Transverse colon (tissue), 4 donors: Measurements from ENCODE around the gene PPARA. TPM values are rescaled to one million over a fixed set of nuclear protein-coding genes. Genes with fewer than 3 reads are reported as not detected.
"Not testable (repeated sequence)": the region's sequence is repeated elsewhere in the genome, so short reads cannot be mapped to it uniquely, and the experiment has no call there.

Experiments used
- DNase-seq: peaks from one replicate; pipeline ENCODE4 v3.0.0-alpha.2; 2019
- H3K27ac ChIP-seq, 4 donors: fragments of 200-600 bp; sonication (generic); 2 replicates each; pipeline ENCODE4 v1.5.1; 2016 to 2018; ENCODE audit warnings: inconsistent platforms in 4 of 4
- H3K27me3 ChIP-seq: fragments of 200-600 bp; sonication (generic); 2 replicates; pipeline ENCODE4 v1.5.1; 2017; ENCODE audit warnings: inconsistent platforms
- H3K36me3 ChIP-seq, 4 donors: fragments of 200-600 bp; sonication (generic); 2 replicates each; pipeline ENCODE4 v1.5.1; 2017 to 2019; ENCODE audit warnings: inconsistent platforms in 4 of 4
- H3K4me1 ChIP-seq, 4 donors: fragments of 200-600 bp; sonication (generic); 2 replicates each; pipeline ENCODE4 v1.5.1; 2017 to 2020; ENCODE audit warnings: inconsistent platforms in 4 of 4
- H3K4me3 ChIP-seq, 4 donors: fragments of 200-600 bp; sonication (generic); 1 replicate in 1 of 4; 2 replicates in 3 of 4; pipeline versions ENCODE4 v1.5.1 to v1.6.1; 2017 to 2019; ENCODE audit warnings: inconsistent platforms in 4 of 4
- H3K9me3 ChIP-seq, 2 donors: fragments of 200-600 bp; sonication (generic); 2 replicates each; pipeline ENCODE4 v1.5.1; 2017 to 2019; ENCODE audit warnings: inconsistent platforms in 2 of 2
- CTCF ChIP-seq, 5 experiments: fragments of 200-600 bp in 3 of 5; fragments of 450-650 bp in 2 of 5; sonication (generic) in 3 of 5; IDR thresholded peaks; 1 replicate in 2 of 5; 2 replicates in 3 of 5; pipeline ENCODE4 v1.5.1; 2016 to 2017; ENCODE audit warnings: antibody characterized with exemption in 5 of 5, inconsistent platforms in 3 of 5, mild to moderate bottlenecking in 2 of 5, moderate library complexity in 1 of 5
- EP300 ChIP-seq: sonication (generic); formaldehyde crosslinking; IDR thresholded peaks from one replicate; pipeline ENCODE4 v1.6.1; 2017; ENCODE audit warnings: antibody characterized with exemption, low read depth
- POLR2A ChIP-seq: fragments of 450-650 bp; IDR thresholded peaks from one replicate; pipeline ENCODE4 v1.6.1; 2016; ENCODE audit warnings: antibody characterized with exemption, mild to moderate bottlenecking, moderate library complexity
- POLR2AphosphoS5 ChIP-seq, 3 donors: sonication (generic); formaldehyde crosslinking; IDR thresholded peaks; one replicate each; pipeline ENCODE4 v1.6.1; 2016; ENCODE audit warnings: antibody characterized with exemption in 3 of 3
- WGBS, 2 donors: methylation state at CpG; one replicate each; pipeline ENCODE4 v1.1.5; 2018; ENCODE audit warnings: low coverage in 1 of 2; 5-methylcytosine and 5-hydroxymethylcytosine counted together
- in situ Hi-C, 4 donors: fragments of 200-750 bp; cut with MboI; loops; one replicate each; pipeline versions ENCODE4 v1.15.0 to v1.15.1; 2017; ENCODE audit warnings: low sequenced_read_pairs in 3 of 4, low pct_ligation_motif_present in 1 of 4, low pct_unique_long_range_greater_than_20kb in 1 of 4
- intact Hi-C: fragments of 100-400 bp; cut with DNase I; formaldehyde crosslinking; loops from one replicate; pipeline ENCODE4 v1.15.1; 2023; ENCODE audit warnings: low total_unique reads
- total RNA-seq, 4 donors: library from RNA; depleted of rRNA; stranded (reverse); fragments of >200 nt; gene quantifications; one replicate each; pipeline ENCODE4 v1.1.0, GENCODE V29; 2016

The PPARA gene
- total RNA-seq, 4 donors from 2014 or later: 52.0 to 88.1 (median 74.7) TPM

GRCh38 chr22:46263216-46263590 lies 112.9 kb downstream of the PPARA start, which contains the start of gene PKDREJ:
TSS of gene PKDREJ (minus strand) at chr22:46263343. CDS start at chr22:46263322, 21 bp downstream.
- no peak for DNase-seq
- in situ Hi-C loops: no loop called here

GRCh38 chr22:46264520-46264919 lies 114.2 kb downstream of the PPARA start:
- Histone ChIP-seq H3K4me1 (peaks cover 9 to 45% (median 31%) of the 10 kb centered on the region in 4 donors), H3K27ac (peak overlapping the region; percentile 53 to 70 (median 63))
- H3K4me3 ChIP-seq, H3K9me3 ChIP-seq, H3K36me3 ChIP-seq, H3K27me3 ChIP-seq, in situ Hi-C loops, intact Hi-C loops: not testable (repeated sequence)
- TF ChIP-seq POLR2AphosphoS5 (IDR thresholded peaks at IDR 0.05) (peak in 2 of 3 donors; percentile 35 to 55), POLR2A (peak; percentile 29)
- WGBS, 2 donors: 60 to 74% methylated on average over 1 to 6 of the region's 6 CpGs
- peak; percentile 74 for DNase-seq

More at GRCh38 chr22:46263216-46263590, 112.9 kb downstream of the PPARA start, which contains the start of gene PKDREJ:
- no peak for TF ChIP-seq EP300
- TF ChIP-seq POLR2AphosphoS5 (IDR thresholded peaks at IDR 0.05): no peak
- TF ChIP-seq POLR2A: no peak
- no peak for TF ChIP-seq CTCF (IDR thresholded peaks at IDR 0.05)
- intact Hi-C loops: no loop called here
- peaks cover 9 to 31% (median 23%) of the 10 kb centered on the region in 4 donors for H3K4me1 ChIP-seq
- no peaks in the 10 kb centered on the region for H3K9me3 ChIP-seq
- H3K27ac ChIP-seq: peak within 1 kb of the TSS; percentile 53 to 70 (median 63)
- 90% methylated on average over 12 of the region's 30 CpGs; no CpG with 5 or more reads in 1 of the 2 donors for WGBS, 2 donors
- H3K27me3 ChIP-seq: no peaks in the 10 kb centered on the region
- peak within 1 kb of the TSS in 3 of 4 donors; percentile 17 to 38 (median 28) for H3K4me3 ChIP-seq
- no peaks in the 10 kb centered on the region for H3K36me3 ChIP-seq

GRCh38 chr22:46265627-46266026 lies 115.3 kb downstream of the PPARA start:
- intact Hi-C loops, DNase-seq, H3K36me3 ChIP-seq, H3K27me3 ChIP-seq, H3K4me3 ChIP-seq, H3K9me3 ChIP-seq, H3K27ac ChIP-seq, in situ Hi-C loops: not testable (repeated sequence)
- 75 to 90% methylated on average over 2 to 4 of the region's 4 CpGs for WGBS, 2 donors
- H3K4me1 ChIP-seq: peaks cover 9 to 52% (median 34%) of the 10 kb centered on the region in 4 donors

GRCh38 chr22:46267431-46268279 lies 117.3 kb downstream of the PPARA start, which contains the start of gene TTC38:
TSS of gene TTC38 (plus strand) at chr22:46268008. CDS start at chr22:46268040, 32 bp downstream.
- in situ Hi-C loops: no loop called here
- TF ChIP-seq EP300 (no peak), CTCF (IDR thresholded peaks at IDR 0.05) (no peak), POLR2A (peak; percentile 83), POLR2AphosphoS5 (IDR thresholded peaks at IDR 0.05) (peak; percentile 68 to 90 (median 77))
- 1 to 11% methylated on average over 9 to 43 of the region's 74 CpGs for WGBS, 2 donors
- H3K4me1 ChIP-seq: peaks cover 9 to 52% (median 33%) of the 10 kb centered on the region in 4 donors
- no peaks in the 10 kb centered on the region for H3K9me3 ChIP-seq
- peak within 1 kb of the TSS; percentile 74 to 87 (median 82) for H3K4me3 ChIP-seq
- peaks cover 0 to 11% (median 3%) of the 10 kb centered on the region in 4 donors for H3K36me3 ChIP-seq
- H3K27ac ChIP-seq: peak within 1 kb of the TSS; percentile 88 to 93 (median 90)
- peak; percentile 94 for DNase-seq
- intact Hi-C loops: no loop called here
- H3K27me3 ChIP-seq: no peaks in the 10 kb centered on the region

- H3K4me1 ChIP-seq: peaks cover 6 to 39% (median 22%) of the 10 kb centered on the region in 4 donors
- H3K36me3 ChIP-seq: peaks cover 0 to 31% (median 9%) of the 10 kb centered on the region in 4 donors
- peak overlapping the region in 1 of 4 donors; percentile 74 for H3K4me3 ChIP-seq
- no peaks in the 10 kb centered on the region for H3K27me3 ChIP-seq
- 66 to 79% methylated on average over 8 to 11 of the region's 11 CpGs for WGBS, 2 donors
- in situ Hi-C loops (no loop called here), intact Hi-C loops (no loop called here)
- TF ChIP-seq POLR2A (no peak), EP300 (no peak), CTCF (IDR thresholded peaks at IDR 0.05) (no peak), POLR2AphosphoS5 (IDR thresholded peaks at IDR 0.05) (no peak)
- H3K27ac ChIP-seq: peak overlapping the region; percentile 88 to 93 (median 90)
- DNase-seq: no peak
- no peaks in the 10 kb centered on the region for H3K9me3 ChIP-seq
Measured at GRCh38 chr22:46269564-46269963, 119.2 kb downstream of the PPARA start.
